OCI-LY3 (cell line): Measurements from ENCODE around the gene CTDP1.

ENCODE experiments used
- H2AFZ ChIP-seq: fragments of 200-600, 300-600 bp; shearing (Covaris generic); 2 replicates; pipeline ENCODE4 v1.6.0; 2014; ENCODE audit warnings: antibody characterized with exemption, low read depth, low read length
- H3K27ac ChIP-seq: fragments of 200-600, 300-600 bp; sonication (generic); 2 replicates; pipeline ENCODE4 v1.5.1; 2014; ENCODE audit warnings: mild to moderate bottlenecking, low read length, moderate library complexity, mixed read lengths
- H3K27me3 ChIP-seq: fragments of 200-600, 300-600 bp; sonication (generic); 2 replicates; pipeline ENCODE4 v1.6.1; 2014; ENCODE audit warnings: low read depth, low read length, mixed read lengths
- H3K36me3 ChIP-seq: fragments of 200-600, 300-600 bp; sonication (generic); replicated peaks from 2 replicates; pipeline ENCODE3; 2014; ENCODE audit warnings: low read depth, low read length, mixed read lengths
- H3K4me1 ChIP-seq: fragments of 300-600, 200-600 bp; sonication (generic); 2 replicates; pipeline ENCODE4 v1.6.1; 2014; ENCODE audit warnings: low read length, mixed read lengths
- H3K4me2 ChIP-seq: fragments of 200-600, 300-600 bp; sonication (generic); 2 replicates; pipeline ENCODE4 v1.6.1; 2014; ENCODE audit warnings: low read length, mixed read lengths
- H3K4me3 ChIP-seq: fragments of 300-600, 200-600 bp; sonication (generic); 2 replicates; pipeline ENCODE4 v1.5.1; 2014; ENCODE audit warnings: antibody characterized with exemption, mild to moderate bottlenecking, low read length, moderate library complexity
- H3K79me2 ChIP-seq: fragments of 300-600, 200-600 bp; shearing (Covaris generic); 2 replicates; pipeline ENCODE4 v1.6.1; 2014; ENCODE audit warnings: mild to moderate bottlenecking, low read length, mixed read lengths
- H3K9ac ChIP-seq: fragments of 300-600, 200-600 bp; shearing (Covaris generic); 2 replicates; pipeline ENCODE4 v1.6.0; 2014; ENCODE audit warnings: mild to moderate bottlenecking, low read length, moderate library complexity
- H3K9me3 ChIP-seq: fragments of 200-600, 300-600 bp; shearing (Covaris generic); 2 replicates; pipeline ENCODE4 v1.6.1; 2014; ENCODE audit warnings: low read length, mixed read lengths; ENCODE audit not compliant: insufficient read depth
- H4K20me1 ChIP-seq: fragments of 200-600, 300-600 bp; sonication (generic); 2 replicates; pipeline ENCODE4 v1.6.1; 2016; ENCODE audit warnings: low read length, mixed read lengths; ENCODE audit not compliant: insufficient read depth
- CTCF ChIP-seq: fragments of 200-600, 300-600 bp; sonication (generic); IDR thresholded peaks from 2 replicates; pipeline ENCODE4 v1.5.1; 2014; ENCODE audit warnings: antibody characterized with exemption, low read length, low read depth
- EZH2phosphoT487 ChIP-seq: fragments of 200-600 bp; shearing (Covaris generic); IDR thresholded peaks from 2 replicates; pipeline ENCODE4 v1.6.1; 2018; ENCODE audit warnings: antibody characterized with exemption, mixed run types, low read depth

Gene CTDP1

GRCh38 chr18:79698668-79699335, 19.2 kb downstream of the CTDP1 start:
- TF ChIP-seq CTCF (no peak), EZH2phosphoT487 (no peak)
- H3K9ac ChIP-seq = no peak overlapping the region
- H3K27ac ChIP-seq = no peak overlapping the region

GRCh38 chr18:79699653-79700052, 20.1 kb downstream of the CTDP1 start:
- Histone ChIP-seq H3K4me2 (no peak overlapping the region), H3K9ac (no peak overlapping the region), H3K27ac (no peak overlapping the region), H3K27me3 (no peaks in the 10 kb centered on the region), H3K4me1 (no peaks in the 10 kb centered on the region), H3K36me3 (peaks cover 61% of the 10 kb centered on the region), H3K9me3 (no peaks in the 10 kb centered on the region), H2AFZ (no peak overlapping the region), H3K4me3 (no peak overlapping the region), H3K79me2 (peaks cover 34% of the 10 kb centered on the region), H4K20me1 (0 out of 2 replicates have a peak, but pooled peaks cover 3% of the 10 kb centered on the region)
- TF ChIP-seq EZH2phosphoT487 = no peak
- no peak for TF ChIP-seq CTCF

More at GRCh38 chr18:79698668-79699335, 19.2 kb downstream of the CTDP1 start:
- H3K27me3 ChIP-seq = no peaks in the 10 kb centered on the region
- H3K4me3 ChIP-seq = no peak overlapping the region
- H3K4me2 ChIP-seq = no peak overlapping the region
- H3K79me2 ChIP-seq = peaks cover 35% of the 10 kb centered on the region
- H3K4me1 ChIP-seq = no peaks in the 10 kb centered on the region
- H2AFZ ChIP-seq = no peak overlapping the region
- peaks cover 5% of the 10 kb centered on the region; the same call in 1 of the 2 replicates for H4K20me1 ChIP-seq
- peaks cover 52% of the 10 kb centered on the region for H3K36me3 ChIP-seq
- H3K9me3 ChIP-seq = no peaks in the 10 kb centered on the region

- peaks cover 27% of the 10 kb centered on the region for H3K79me2 ChIP-seq
- peaks cover 77% of the 10 kb centered on the region for H3K36me3 ChIP-seq
- H3K27me3 ChIP-seq = no peaks in the 10 kb centered on the region
- H3K4me1 ChIP-seq = peaks cover 12% of the 10 kb centered on the region
- TF ChIP-seq EZH2phosphoT487 = no peak
- no peak for TF ChIP-seq CTCF
- H3K27ac ChIP-seq = no peak overlapping the region
- no peak overlapping the region for H2AFZ ChIP-seq
- no peak overlapping the region for H3K4me3 ChIP-seq
- no peaks in the 10 kb centered on the region for H3K9me3 ChIP-seq
- peaks cover 6% of the 10 kb centered on the region for H4K20me1 ChIP-seq
- no peak overlapping the region for H3K9ac ChIP-seq
- H3K4me2 ChIP-seq = no peak overlapping the region
Observed at GRCh38 chr18:79702906-79703305, 23.3 kb downstream of the CTDP1 start.

GRCh38 chr18:79704631-79705030, 25.0 kb downstream of the CTDP1 start:
- no peaks in the 10 kb centered on the region for H3K9me3 ChIP-seq
- peaks cover 10% of the 10 kb centered on the region for H4K20me1 ChIP-seq
- H3K4me1 ChIP-seq = peaks cover 13% of the 10 kb centered on the region
- H3K79me2 ChIP-seq = peaks cover 27% of the 10 kb centered on the region
- H2AFZ ChIP-seq = no peak overlapping the region
- H3K9ac ChIP-seq = no peak overlapping the region
- no peak overlapping the region for H3K4me2 ChIP-seq
- no peaks in the 10 kb centered on the region for H3K27me3 ChIP-seq
- H3K4me3 ChIP-seq = no peak overlapping the region
- H3K27ac ChIP-seq = no peak overlapping the region
- peaks cover 71% of the 10 kb centered on the region for H3K36me3 ChIP-seq
- TF ChIP-seq CTCF = no peak
- TF ChIP-seq EZH2phosphoT487 = no peak
